NCI-H69 (cell line): ENCODE results near the gene GABRB3.
"Not testable (repeated sequence)": the region's sequence is repeated elsewhere in the genome, so short reads cannot be mapped to it uniquely, and the experiment has no call there.

Experiments
- DNase-seq: peaks from one replicate; lab custom pipeline; 2025; lab: John Stamatoyannopoulos, UW

The GABRB3 gene

DNA sequence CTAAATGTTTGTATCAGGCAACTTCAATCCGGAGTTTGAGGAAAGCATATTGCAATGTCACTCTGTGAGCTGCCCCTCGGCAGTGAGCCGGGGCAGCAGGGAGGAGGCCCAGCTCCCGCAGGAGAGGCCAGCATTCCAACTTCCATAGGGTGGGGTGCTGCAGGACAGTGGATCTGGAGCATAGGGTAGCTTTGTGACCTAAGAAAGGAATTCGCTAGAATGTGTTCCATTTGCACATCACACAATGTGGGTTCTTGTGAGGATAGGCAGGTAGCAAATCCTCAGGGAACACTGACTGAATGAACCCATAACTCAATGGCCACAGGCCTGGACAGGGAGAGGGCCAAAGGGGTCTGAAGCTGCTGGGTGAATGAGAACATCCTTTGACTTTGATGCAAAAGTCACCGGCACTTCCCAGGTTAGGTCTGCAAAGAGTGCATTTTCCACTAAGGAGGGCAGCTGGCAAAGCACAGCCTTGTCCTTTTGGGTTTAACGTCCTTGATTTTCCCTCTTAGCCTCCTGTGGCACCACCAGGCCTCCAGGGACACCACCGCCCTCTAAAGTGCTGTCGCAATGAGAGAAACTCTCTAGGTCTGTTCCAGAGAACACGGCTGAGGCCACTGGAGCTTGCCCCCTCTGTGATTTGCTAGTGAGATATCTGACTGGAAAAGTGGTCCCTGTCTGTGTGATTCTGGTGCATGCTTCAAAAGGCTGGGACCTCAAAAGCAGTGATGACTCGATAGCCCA is 36.2 kb downstream of the GABRB3 start:
- DNase-seq, result no peak

DNA sequence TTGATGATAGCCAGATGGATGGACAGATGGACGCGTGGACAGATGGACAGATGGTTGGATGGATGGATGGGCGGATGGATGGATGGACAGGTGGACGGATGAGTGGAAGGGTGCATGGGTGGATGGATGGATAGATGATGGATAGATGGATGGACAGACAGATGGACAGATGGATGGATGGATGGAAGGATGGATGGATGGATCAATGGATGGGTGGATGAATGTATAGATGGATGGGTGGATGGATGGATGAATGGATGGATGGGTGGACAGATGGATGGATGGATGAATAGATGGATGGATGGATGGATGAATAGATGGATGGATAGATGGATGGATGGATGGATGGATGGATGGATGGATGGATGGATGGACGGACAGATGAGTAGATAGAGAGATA is 40.9 kb downstream of the GABRB3 start:
- no peak for DNase-seq

DNA sequence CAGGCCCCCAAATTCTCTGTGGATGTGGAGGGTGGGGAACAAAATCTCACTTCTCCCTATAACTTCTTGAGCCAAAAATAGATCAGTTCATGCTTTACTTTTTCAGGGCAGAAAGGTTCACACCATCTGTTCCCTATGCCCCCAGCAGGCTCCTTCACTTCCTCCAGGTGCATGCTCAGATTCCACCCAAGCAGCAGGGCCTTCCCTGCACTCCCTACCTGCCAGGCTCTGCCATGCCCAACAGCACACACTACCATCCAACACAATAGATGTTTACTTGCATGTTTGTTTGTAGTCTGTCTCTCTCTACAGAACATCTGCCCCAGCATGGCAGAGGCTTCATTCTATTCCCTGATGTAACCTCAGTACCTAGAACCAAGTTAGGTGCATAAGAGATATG is 43.3 kb downstream of the GABRB3 start:
- DNase-seq, result peak; percentile 76

DNA sequence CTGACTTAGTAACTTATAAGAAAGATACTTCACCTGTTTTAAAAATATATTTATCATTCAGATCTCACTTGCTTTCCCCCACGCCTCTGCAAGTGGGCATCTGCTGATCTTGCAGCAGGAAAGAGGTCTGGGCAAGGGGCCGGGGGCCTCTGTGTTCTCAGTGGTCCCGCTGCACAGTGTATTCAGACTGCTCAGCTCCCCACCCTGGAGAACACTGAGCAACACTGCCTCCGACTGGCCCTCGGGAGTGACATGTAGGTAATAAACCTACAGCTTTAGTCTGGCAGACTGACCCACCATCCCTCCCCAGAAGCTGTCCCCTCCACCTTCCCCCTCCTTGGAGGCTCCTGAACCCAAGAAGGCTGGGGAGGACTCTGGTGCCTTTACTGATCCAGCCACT is 43.8 kb downstream of the GABRB3 start:
- peak; percentile 29 for DNase-seq

DNA sequence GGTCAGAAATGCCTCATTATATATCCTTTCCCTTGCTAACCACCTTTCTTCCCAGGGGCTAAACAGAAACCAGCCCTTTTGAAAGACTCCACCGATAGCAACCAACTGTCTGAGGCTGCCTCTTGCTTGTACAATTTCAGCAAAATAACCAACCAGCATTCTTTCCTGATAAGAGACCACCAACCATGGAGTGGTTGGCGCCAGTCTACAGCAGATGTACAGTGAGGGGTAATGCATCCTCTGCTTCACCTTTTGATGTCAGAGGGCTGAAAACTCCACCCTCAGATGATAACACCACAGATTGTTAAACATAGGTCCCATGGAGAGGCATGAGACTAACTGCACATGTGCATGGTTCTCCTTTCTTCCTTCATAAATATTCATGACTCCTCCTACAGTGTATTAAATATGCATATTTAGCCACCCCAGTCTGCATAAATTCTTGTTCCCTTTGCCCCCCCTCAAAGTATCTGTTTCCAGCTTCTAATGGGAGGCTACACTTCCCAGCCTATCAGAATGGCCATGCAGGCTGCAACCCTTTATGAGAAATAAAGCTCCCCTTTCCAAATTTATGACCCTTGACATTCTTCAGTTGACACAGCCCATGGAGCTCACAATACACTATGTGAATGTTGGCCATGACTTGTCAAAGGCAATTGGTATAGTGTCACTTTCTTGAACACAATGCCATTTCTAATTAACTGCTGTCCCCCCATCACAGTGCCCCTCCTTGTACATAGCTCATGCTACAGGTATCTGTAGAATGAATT is 48.3 kb downstream of the GABRB3 start:
- peak; percentile 32 for DNase-seq

DNA sequence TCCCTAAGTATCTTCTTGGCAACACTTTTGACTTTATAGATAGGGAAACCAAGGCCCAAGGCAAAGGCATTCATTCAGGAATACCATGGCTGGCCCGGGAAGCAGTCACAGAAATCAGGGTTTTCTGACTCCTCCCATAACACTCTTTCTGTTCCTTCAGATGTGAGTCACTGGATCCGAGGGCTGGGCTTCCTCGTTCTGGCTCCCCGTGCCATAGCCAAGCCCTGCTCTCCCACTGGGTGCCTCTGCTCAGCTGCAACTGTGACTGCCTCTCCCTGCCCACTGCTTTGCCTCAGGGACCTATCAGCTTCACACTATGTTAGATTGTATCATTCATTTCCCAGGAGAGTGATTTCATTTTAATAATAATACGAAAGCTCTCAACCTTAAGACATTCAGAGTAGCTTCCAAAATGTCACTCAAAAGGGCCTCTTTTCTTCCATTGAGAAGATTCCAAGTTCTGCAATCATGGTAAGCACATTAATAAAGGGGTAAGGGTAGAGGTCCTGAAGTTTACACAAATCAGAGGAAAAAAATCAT is 50.2 kb downstream of the GABRB3 start:
- peak; percentile 44 for DNase-seq

DNA sequence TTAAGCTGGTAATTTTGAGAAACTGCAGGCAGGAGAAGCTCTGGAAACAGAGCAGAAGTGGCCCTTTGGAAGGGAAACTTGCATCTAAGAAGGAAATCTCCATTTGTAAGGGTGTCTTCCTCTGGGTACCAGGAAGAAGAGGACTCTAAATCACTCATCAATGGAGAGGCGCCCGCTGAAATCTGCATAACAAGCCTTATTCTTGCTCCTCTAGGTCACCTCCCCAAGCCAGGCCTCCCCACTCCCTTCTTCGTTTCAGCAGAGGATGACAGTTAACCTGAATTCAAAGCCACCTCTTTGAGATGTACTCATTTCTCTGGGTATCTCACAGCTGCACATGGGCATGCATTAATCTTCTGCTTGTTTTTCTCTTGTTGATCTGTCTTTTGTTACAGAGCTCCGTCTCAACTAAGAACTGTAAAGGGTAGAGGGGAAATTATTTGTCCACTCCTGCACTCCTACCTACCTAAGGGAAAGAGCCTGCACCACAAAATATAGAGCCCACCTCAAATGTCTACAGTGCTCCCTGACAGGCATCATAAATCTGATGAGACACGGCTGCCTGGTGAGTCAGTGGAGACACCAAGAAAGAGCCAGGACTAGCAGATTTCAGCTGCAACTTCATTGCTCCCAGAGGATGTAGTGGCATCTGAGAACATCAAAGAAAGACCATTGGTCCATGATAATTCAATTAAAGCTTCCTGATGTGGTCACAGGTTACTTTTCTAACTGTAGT is 51.5 kb downstream of the GABRB3 start:
- no peak for DNase-seq

DNA sequence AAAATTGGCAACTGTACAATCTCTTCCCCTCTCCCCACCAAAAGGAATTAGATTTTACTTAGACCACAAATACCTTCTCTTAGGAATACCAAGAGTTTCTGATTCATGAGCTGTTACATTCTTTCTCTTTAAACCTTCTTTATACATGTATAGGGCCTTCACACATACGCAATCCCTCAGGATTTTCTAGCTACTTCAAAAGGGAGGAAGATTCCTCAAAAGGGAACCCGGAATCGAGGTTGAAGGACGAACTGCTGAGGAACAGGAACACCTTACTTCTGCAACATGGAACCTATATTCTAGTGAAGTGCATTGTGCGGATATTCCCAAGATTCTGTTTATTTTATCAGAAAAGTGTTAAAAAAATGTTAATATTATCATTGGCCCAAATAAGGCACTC is 52.3 kb downstream of the GABRB3 start:
- DNase-seq, result no peak

DNA sequence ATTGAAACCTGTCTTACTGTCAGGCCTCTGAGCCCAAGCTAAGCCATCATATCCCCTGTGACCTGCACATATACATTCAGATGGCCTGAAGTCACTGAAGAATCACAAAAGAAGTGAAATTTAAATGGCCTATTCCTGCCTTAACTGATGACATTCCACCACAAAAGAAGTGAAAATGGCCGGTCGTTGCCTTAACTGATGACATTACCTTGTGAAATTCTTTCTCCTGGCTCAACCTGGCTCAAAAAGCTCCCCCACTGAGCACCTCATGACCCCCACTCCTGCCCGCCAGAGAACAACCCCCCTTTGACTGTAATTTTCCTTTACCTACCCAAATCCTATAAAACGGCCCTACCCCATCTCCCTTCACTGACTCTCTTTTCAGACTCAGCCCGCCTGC is 53.0 kb downstream of the GABRB3 start:
- not testable (repeated sequence) for DNase-seq

DNA sequence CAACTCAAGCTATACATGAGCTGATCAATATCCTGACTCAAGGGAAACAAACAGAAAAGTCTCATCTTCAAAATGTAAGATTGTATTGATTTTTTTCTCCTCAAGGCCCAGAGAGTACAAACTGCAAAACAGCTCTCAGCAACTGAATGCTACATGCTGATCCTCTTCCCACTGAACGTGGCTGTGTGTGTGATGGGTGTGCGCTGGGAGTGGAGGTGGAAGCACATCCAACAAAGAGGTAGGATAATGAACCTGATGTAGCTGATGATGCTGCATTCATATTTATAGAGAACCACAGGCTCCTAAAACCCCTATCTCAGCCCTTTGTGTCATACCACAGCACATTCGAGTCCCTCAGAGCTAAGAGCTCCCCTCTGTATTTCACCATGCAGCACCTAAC is 56.8 kb downstream of the GABRB3 start:
- DNase-seq, result no peak

DNA sequence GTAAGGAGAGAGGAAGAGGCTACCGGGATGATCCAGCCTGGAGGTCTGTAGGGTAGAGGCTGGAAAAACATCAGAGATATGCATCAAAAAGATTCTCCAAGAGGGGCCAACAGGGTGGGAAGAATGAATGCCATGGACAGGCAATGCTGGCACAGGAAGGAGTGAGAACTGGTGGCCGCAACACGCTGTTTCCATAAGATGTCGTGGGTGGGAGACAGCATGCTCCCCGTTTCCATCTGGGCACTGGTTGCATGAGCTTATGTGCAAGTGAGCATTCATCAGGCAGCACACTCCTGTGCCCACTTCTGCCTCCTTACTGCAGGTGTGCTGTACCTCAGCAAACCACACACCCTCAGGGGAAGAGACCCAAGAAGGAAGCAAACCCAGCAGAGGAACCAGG is 59.4 kb downstream of the GABRB3 start:
- DNase-seq, result no peak

DNA sequence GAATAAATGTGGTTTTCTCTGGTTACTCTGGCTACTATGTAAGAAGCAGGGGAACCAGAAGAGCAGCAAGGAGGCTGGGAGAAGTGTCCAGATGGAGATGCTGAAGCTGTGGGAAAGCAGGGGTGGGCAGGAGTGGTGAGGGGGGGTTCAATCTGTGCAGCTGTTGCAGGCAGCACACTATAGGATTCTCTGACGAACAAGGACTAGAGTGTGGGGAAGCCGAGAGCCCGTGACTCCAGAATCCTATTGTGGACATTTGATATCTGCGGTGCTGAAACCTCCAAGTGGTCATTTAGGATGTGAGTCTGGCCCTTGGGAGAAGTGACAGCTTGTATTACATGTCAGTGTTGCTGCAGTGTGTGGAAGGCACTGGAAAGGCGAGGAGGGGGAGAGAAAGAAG is 60.5 kb downstream of the GABRB3 start:
- DNase-seq, result no peak

DNA sequence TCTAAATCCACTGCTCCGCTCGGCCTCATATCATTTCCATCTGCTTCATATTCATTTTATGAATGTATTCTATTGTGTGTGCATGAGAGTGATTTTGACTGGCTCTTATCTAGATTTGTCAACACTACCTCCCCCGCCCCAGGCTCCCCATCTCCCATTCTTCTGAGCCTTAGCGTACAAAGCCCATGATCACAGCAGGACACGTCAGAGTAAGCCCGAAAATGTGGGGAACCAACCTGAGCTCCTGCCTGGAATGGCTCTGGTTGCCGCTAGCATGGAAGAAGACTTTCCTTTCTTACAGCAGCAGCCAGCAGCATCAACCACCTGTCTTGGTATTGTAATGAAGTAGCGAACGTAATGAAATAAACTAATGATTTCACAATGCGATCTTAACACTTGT is 61.4 kb downstream of the GABRB3 start:
- DNase-seq, result peak; percentile 22

DNA sequence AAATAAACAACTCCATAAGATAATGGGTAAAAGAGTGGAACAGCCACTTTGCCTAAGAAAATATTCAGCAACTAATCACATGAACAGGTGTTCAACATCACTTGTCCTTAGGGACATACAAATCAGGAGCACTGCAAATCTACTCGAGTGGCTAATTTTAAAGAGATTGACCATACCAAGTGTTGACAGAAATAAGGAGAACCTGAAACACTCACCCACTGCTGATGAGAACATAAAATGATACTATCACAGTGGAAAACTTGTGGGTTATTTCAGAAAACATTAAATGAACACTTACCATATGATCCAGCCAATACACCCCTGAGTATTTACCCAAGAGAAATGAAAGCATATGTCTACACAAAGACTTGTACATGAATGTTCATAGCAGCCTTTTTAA is 70.5 kb downstream of the GABRB3 start:
- DNase-seq, result peak; percentile 28

DNA sequence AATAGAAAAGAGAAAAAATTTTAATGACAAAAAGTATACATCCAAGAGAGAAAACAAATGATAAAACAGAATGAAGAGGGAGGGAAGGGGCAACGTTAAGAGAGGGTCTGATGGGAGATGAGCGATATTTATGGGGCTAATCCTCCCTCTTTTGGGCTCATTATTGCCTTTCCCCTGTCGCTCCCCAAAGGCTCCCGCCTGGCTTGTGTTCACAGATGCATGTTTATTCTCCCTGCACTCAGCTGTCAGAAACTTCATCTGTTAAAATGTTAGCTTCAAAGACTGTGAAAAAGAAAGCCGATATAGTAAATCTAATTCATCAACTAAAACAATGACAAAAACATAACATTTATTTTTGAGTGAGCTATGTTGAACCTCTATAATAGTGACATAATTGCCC is 74.3 kb downstream of the GABRB3 start:
- DNase-seq, result no peak

DNA sequence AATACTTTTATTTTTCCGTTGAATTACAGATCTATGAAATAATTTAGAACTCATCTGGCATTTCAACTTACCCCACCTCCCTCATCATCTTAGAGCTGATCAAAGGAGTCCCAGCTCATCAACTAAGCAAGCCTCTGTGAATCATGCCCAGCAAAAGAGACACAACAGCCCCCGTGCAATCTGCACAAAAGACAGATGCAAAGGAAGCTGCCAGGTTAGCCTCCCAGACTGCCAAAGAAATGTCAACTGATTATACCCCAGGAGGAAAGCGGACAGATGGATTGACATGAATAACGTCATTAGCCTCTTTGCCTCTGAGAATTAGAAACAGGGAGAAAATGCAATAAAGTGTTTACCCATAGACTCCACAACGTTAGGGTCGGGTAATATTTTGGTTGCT is 75.0 kb downstream of the GABRB3 start:
- peak; percentile 79 for DNase-seq

DNA sequence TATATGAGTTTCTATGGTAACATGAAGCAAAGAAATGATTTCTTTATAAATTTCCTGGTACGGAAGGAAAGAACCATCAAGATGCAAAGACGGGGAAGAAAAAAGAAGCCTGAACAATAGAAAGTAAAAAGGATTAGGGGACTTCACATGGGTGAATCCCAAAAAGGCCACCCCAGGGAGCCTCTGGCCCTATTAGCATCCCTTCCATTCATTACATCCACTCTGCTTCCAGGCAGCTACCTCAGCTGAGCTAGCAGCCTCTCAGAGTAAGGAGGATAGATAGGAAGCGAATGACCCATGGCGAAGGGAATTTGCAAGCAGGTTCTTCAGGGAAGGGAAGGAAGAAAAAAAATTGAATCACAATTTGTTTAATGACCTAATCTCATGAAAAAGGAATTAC is 81.6 kb downstream of the GABRB3 start:
- no peak for DNase-seq

DNA sequence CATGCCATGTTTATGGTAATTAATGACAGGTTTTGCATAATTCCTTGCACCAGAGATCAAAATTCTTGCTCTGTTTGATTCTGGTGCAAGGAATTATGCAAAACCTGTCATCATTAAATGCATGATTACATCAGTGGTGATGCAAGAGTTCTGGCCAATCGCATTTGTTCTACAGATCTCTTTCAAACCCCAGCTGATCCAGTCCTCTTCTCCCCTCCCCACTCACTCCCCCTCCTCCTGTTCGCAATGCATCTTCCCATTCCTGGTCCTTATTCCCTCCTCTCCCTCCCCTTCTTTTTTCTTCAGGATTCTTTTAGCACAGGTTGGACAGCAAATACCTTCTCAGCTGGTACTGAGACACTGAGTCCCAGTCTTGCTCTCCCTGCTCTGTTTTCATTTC is 82.1 kb downstream of the GABRB3 start:
- DNase-seq, result no peak

DNA sequence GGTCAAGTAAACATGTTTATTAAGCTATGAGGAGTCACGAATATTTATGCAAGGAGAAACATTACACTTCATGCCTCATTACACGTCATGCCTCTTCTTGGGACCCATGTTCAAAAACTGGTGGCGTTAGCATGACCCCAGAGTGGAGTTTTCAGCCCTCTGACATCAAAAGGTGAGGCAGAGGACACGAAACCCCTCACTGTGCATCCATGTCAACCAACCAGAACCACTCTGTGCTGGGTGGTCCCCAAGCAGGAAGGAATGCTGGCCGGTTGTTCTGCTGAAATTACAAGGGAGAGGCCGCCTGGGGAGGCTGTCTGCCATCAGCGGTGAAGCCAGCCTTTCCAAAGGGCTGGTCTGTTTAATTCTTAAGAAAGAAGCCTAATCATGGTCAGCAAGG is 83.4 kb downstream of the GABRB3 start:
- no peak for DNase-seq

DNA sequence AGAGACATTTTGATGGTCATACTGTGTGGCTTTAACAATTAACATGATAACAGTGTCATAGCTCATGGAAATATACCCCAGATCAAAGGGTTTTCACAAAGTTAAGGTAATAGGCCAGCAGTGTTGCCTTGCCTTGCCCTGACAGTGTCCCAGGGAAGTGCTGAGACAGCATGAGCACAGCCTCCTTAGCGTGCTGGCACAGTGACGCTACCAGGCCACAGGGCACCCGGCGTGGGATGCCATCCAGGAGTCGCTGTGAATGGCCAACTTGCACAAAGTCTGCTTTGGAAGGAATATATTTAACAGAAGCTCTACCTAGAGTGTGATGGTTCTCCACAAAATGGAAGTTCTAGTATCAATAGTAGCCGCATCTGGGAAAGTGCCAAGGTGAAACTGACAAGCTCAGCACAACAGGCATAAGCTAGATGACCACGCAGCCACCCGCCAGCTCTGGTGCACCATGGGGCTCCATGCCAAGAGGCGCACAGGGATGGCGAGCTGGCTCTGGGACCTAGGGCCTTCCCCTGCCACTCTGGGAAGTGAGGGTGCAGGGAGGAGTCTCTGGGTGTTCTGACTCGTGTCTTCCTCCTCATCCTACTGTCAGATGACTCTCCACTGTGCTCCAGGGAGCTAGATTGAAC is 86.2 kb downstream of the GABRB3 start:
- no peak for DNase-seq

DNA sequence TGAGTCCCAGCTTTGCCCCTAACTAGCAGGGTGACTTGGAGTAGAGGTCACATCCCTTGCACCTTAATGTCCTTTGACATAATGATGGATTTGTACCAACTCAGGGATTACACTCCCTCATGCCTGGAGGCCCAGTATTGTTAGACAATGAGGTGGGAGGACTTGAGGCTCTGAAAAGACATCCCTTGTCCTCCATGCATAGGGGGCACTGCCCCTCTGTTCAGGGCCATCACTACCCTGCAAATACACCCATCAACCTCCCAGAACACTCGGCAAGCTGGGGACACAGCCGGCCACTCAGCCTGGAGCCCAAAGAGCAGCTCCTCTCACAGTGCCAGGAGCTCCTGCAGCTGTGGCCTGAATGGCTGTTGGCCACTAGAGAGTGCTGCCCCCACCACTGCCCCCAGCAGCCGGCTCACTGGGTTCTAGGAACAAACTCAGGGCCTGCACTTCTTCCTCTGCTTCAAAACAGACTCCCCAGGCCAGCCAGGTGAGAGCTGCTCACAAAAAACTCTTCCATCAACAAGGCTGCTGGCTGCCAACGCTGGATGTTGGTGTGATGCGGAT is 90.2 kb downstream of the GABRB3 start:
- DNase-seq, result no peak

DNA sequence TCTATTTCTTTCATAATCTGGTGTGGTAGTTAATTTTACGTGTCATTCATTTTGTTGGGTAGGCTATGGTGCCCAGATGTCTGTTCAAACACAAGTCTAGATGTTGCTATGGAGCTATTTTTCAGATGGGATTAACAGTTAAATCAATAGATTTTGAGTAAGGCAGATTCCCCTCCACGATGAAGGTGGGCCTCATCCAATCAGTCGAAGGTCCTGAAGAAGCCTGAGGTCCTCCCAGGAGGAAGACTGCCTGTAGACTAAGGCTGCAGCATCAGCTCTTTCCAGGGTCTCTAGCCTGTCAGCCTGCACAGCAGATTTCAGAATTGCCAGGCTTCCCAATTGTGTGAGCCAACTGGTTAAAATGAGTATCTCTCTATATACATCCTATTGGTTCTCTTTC is 92.9 kb downstream of the GABRB3 start:
- DNase-seq, result no peak
